ENCODE measurements around the gene ARHGAP5.
A peak's percentile ranks its signal among the peaks of the same experiment; 100 is the strongest.

The ARHGAP5 gene

GRCh38 chr14:32078023-32078857 is 1.1 kb downstream of the ARHGAP5 start:
- DNase-seq, result peak; percentile 45

- DNase-seq, result no peak
Observed at GRCh38 chr14:32078858-32079216, 1.7 kb downstream of the ARHGAP5 start.

- no peak for DNase-seq
Observed at GRCh38 chr14:32079264-32079663, 2.2 kb downstream of the ARHGAP5 start.

- no peak for DNase-seq
Observed at GRCh38 chr14:32080001-32080510, 3.0 kb downstream of the ARHGAP5 start.

- no peak for DNase-seq
Observed at GRCh38 chr14:32081901-32082300, 4.8 kb downstream of the ARHGAP5 start.

- DNase-seq, result no peak
Observed at GRCh38 chr14:32083315-32083624, 6.2 kb downstream of the ARHGAP5 start.

- DNase-seq, result no peak
Observed at GRCh38 chr14:32083789-32084188, 6.7 kb downstream of the ARHGAP5 start.

GRCh38 chr14:32085182-32085844 is 8.2 kb downstream of the ARHGAP5 start:
- no peak for DNase-seq

- no peak for DNase-seq
Observed at GRCh38 chr14:32085845-32086383, 8.8 kb downstream of the ARHGAP5 start.

GRCh38 chr14:32087173-32087861 is 10.2 kb downstream of the ARHGAP5 start:
- DNase-seq, result peak; percentile 2

- DNase-seq, result no peak
Observed at GRCh38 chr14:32087907-32088306, 10.8 kb downstream of the ARHGAP5 start.

- DNase-seq, result no peak
Observed at GRCh38 chr14:32090686-32091085, 13.6 kb downstream of the ARHGAP5 start.

GRCh38 chr14:32099473-32099872 is 22.4 kb downstream of the ARHGAP5 start:
- DNase-seq, result no peak

GRCh38 chr14:32100175-32100574 is 23.1 kb downstream of the ARHGAP5 start:
- DNase-seq, result no peak

GRCh38 chr14:32102152-32102787 is 25.2 kb downstream of the ARHGAP5 start:
- no peak for DNase-seq

- DNase-seq, result no peak
Observed at GRCh38 chr14:32102968-32103367, 25.9 kb downstream of the ARHGAP5 start.

- no peak for DNase-seq
Observed at GRCh38 chr14:32104308-32104707, 27.2 kb downstream of the ARHGAP5 start.

GRCh38 chr14:32104803-32105202 is 27.7 kb downstream of the ARHGAP5 start:
- no peak for DNase-seq

- no peak for DNase-seq
Observed at GRCh38 chr14:32109676-32110547, 32.8 kb downstream of the ARHGAP5 start.

- DNase-seq, result no peak
Observed at GRCh38 chr14:32110548-32110896, 33.4 kb downstream of the ARHGAP5 start.

- no peak for DNase-seq
Observed at GRCh38 chr14:32121536-32121935, 44.4 kb downstream of the ARHGAP5 start.

- DNase-seq, result no peak
Observed at GRCh38 chr14:32121948-32122347, 44.8 kb downstream of the ARHGAP5 start.

Measured in NCI-H2171 (cell line).